Uterus (tissue), 2 donors: ENCODE measurements around the gene ZCCHC14.

Experiments
- POLR2A ChIP-seq, 2 donors: fragments of 450-650 bp; IDR thresholded peaks; one replicate each; pipeline ENCODE4 v1.6.1; 2016; ENCODE audit warnings: antibody characterized with exemption in 2 of 2, mild to moderate bottlenecking in 1 of 2, moderate library complexity in 1 of 2
- TF ChIP-seq, protein P1 (sequence below), 4 experiments: fragments of 200-600 bp in 2 of 4; fragments of 450-650 bp in 2 of 4; sonication (generic) in 2 of 4; IDR thresholded peaks; one replicate each; pipeline ENCODE4 v1.5.1; 2016 to 2019; ENCODE audit warnings: antibody characterized with exemption in 4 of 4, mild to moderate bottlenecking in 2 of 4, moderate library complexity in 1 of 4

DNA sequence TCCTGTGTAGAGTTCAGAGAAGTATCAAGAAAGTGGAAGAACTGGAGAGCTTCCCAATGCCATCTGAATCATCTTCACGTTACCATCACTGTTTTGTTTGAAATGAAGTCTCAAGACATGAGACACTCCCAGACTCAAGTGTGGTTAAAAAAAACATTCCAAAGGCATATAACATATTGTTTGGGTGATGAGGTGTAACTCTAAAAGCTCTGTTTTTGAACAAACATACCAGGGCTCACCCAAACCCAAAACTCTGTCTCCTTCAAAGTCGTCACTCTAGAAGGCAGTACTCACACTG lies 6.3 kb upstream of the ZCCHC14 start:
- TF ChIP-seq, protein P1, sequence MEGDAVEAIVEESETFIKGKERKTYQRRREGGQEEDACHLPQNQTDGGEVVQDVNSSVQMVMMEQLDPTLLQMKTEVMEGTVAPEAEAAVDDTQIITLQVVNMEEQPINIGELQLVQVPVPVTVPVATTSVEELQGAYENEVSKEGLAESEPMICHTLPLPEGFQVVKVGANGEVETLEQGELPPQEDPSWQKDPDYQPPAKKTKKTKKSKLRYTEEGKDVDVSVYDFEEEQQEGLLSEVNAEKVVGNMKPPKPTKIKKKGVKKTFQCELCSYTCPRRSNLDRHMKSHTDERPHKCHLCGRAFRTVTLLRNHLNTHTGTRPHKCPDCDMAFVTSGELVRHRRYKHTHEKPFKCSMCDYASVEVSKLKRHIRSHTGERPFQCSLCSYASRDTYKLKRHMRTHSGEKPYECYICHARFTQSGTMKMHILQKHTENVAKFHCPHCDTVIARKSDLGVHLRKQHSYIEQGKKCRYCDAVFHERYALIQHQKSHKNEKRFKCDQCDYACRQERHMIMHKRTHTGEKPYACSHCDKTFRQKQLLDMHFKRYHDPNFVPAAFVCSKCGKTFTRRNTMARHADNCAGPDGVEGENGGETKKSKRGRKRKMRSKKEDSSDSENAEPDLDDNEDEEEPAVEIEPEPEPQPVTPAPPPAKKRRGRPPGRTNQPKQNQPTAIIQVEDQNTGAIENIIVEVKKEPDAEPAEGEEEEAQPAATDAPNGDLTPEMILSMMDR (IDR thresholded peaks at IDR 0.05) = no peak
- TF ChIP-seq POLR2A (IDR thresholded peaks at IDR 0.05) = no peak
